ENCODE measurements around the gene SUGT1. TPM values are rescaled to one million over a fixed set of nuclear protein-coding genes. Genes with fewer than 3 reads are reported as not detected.
"Not testable (repeated sequence)": the region's sequence is repeated elsewhere in the genome, so short reads cannot be mapped to it uniquely, and the experiment has no call there.

The SUGT1 gene
- total RNA-seq, 2 experiments from 2014 or later = 42.8 to 51.8 TPM

DNA sequence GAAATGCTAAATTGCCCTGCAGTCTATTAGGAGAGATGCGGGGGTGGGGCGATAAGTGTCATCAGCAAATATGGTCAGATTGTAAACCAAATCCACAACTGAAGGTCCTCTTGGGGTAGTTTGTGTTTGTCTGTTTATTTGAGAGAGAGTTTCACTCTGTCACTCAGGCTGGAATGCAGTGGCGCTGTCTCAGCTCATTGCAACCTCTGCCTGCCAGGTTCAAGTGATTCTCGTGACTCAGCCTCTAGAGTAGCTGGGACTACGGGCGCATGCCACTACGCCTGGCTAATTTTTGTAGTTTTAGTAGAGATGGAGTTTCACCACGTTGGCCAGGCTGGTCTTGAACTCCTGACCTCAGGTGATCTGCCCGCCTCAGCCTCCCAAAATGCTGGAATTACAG is 33.2 kb downstream of the SUGT1 start:
- peaks cover 38% of the 10 kb centered on the region for H3K36me3 Mint-ChIP-seq
- ATAC-seq; H3K9me3 Mint-ChIP-seq (ENCODE audit: low read depth); H3K4me3 Mint-ChIP-seq; H3K4me1 Mint-ChIP-seq; H3K27ac Mint-ChIP-seq; H3K27me3 Mint-ChIP-seq; DNase-seq; CTCF ChIA-PET: not testable (repeated sequence)

DNA sequence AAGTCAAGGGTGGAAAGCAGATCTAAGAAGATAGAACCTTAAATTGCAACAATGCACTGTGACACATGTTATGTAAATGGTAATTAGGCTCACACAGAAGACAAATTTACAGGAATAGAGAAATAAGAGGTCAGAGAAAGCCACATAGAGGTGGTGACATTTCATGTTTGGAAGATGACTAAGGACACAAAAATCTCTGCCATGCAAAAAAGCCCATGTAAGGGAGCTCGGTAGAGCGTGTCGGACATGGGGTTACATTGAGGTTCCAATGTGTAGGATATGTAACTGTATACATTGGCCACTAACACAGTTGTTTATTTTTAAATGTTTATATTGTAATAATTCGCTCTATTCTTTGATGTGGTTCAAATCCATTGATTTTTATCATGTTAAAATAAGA is 33.7 kb downstream of the SUGT1 start:
- Mint-ChIP-seq H3K4me1 (no peaks in the 10 kb centered on the region), H3K27ac (no peak overlapping the region), H3K27me3 (no peaks in the 10 kb centered on the region), H3K9me3 (ENCODE audit: low read depth) (no peaks in the 10 kb centered on the region), H3K4me3 (no peak overlapping the region), H3K36me3 (peaks cover 40% of the 10 kb centered on the region)
- ATAC-seq (no peak), DNase-seq (no peak)
- CTCF ChIA-PET = interaction anchor here (0.6 kb wide), 1 partner anchor 13 kb away, joined by 3 read pairs; no protein-coding TSS in a partner anchor

DNA sequence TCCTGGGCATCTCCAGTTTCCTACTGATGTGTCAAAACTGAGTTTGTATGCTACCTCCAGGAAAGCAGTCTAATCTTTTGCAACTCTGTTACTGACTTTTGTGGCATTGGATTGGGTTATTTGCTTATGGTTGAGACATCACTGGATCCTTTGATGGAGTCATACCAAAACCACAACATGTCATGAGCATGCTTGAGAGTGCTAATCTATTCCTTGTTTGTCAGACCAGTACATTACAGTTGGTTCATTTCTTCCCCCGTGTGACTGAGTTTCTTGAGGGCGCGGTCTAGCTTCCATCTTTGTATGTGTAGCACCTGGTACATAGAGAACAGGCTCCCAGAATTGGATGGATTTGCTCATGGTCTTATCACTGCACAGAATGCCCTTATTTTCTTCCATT is 43.2 kb downstream of the SUGT1 start:
- no peaks in the 10 kb centered on the region for H3K27me3 Mint-ChIP-seq
- peaks cover 9% of the 10 kb centered on the region for H3K4me1 Mint-ChIP-seq
- CTCF ChIA-PET = no interaction called here
- peak overlapping the region; percentile 41 for H3K27ac Mint-ChIP-seq
- H3K36me3 Mint-ChIP-seq = peaks cover 5% of the 10 kb centered on the region
- H3K9me3 Mint-ChIP-seq (ENCODE audit: low read depth) = no peaks in the 10 kb centered on the region
- no peak overlapping the region for H3K4me3 Mint-ChIP-seq
- DNase-seq (peak; percentile 48), ATAC-seq (peak; percentile 75)

DNA sequence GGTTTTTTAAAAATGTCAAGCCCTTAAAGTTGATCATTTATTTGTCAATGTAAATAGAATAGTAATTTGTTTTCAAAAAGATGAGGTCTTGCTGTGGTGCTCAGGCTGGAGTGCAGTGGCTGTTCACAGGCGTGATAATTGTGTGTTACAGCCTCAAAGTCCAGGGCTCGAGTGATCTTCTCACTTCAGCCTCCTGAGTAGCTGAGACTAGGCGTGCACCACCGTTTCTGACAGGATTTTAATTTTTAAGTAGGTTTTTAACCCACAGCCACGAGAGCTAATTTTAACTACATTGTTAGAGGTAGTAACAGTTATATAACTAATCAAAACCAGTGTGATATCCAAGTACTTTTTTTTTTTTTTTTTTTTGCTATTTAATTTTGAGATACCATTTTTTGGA is 43.9 kb downstream of the SUGT1 start:
- Mint-ChIP-seq H3K27me3 (no peaks in the 10 kb centered on the region), H3K36me3 (peaks cover 3% of the 10 kb centered on the region)
- CTCF ChIA-PET = no interaction called here

DNA sequence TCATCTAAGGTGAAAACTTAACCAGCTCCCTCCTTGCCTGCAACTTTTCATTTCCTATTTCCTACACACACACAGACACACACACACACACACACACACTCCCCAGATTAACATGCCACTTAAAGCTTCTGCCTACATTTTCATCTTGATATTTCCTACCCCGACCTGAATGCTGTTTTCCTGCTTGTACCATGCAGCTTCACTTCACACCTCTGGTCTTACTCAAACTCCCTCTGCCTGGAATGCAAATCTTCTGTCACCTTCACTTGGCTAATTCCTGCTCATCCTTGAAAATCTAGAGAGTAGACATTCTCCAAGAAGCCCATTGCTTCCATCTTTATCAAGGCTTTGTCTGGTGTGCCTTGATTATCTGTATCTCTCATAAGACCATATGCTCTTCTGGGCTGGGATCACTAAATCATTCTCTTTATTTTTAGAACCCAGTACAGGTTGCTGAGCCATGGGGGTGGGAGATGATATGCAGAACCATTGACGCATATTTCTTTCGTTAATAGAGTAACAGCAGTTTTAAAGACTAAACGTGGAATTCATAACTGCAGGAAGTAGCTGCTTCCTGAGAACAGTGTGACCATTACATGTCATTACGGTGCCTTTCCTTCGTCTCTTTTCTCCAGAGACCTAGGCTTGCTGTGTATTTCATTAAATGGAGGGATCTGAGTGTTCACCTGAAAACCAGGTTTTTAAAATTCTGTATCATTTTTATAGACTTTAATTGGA is 49.3 kb downstream of the SUGT1 start:
- Mint-ChIP-seq H3K27ac (no peak overlapping the region), H3K9me3 (ENCODE audit: low read depth) (no peaks in the 10 kb centered on the region), H3K4me3 (no peak overlapping the region), H3K36me3 (no peaks in the 10 kb centered on the region), H3K27me3 (no peaks in the 10 kb centered on the region), H3K4me1 (no peaks in the 10 kb centered on the region)
- DNase-seq (no peak), ATAC-seq (no peak)
- CTCF ChIA-PET = no interaction called here

More for the DNA sequence above, 43.9 kb downstream of the SUGT1 start:
- H3K27ac Mint-ChIP-seq = no peak overlapping the region
- peaks cover 9% of the 10 kb centered on the region for H3K4me1 Mint-ChIP-seq
- no peaks in the 10 kb centered on the region for H3K9me3 Mint-ChIP-seq (ENCODE audit: low read depth)
- H3K4me3 Mint-ChIP-seq = no peak overlapping the region
- ATAC-seq (no peak), DNase-seq (no peak)

DNA sequence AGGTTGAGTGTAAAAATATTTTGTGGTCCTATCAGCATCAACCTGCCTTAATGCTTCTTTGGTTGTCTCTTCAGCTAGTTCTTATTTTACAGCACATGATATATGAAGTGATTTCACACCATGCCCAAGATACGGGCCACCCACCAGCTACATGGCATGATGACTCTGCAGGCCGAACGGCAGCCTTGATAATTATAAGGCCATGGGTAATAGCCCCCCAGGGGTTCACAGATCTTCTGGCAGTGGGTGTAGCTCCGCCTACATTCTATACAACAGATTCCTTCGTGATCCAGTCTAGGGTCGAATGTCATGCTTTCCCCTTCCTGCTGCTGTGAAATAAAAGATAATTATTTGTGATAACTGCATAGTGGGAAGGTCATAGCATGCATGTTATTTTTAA is 50.8 kb downstream of the SUGT1 start:
- no peak overlapping the region for H3K27ac Mint-ChIP-seq
- H3K36me3 Mint-ChIP-seq = no peaks in the 10 kb centered on the region
- no peaks in the 10 kb centered on the region for H3K9me3 Mint-ChIP-seq (ENCODE audit: low read depth)
- no peak for ATAC-seq
- CTCF ChIA-PET = no interaction called here
- no peak for DNase-seq
- no peaks in the 10 kb centered on the region for H3K4me1 Mint-ChIP-seq
- H3K4me3 Mint-ChIP-seq = no peak overlapping the region
- H3K27me3 Mint-ChIP-seq = no peaks in the 10 kb centered on the region

DNA sequence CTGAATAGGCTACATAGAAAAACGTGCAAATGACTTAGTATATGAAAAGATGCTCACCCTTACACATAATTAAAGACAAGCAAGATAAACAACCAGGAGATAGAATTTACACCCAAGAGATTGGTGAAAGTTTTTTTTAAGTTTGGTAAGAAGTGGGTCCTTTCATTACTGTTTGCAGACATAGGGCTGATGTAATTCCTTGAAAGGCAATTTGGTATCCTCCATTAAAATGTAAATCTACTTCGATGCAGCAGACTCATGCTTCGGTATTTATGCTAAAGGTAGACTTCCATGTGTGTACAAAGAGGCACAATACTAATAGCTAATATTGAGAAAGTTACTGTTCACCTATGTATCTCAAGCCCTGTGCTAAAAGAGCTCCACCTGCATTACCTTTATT is 53.4 kb downstream of the SUGT1 start:
- ATAC-seq (no peak), DNase-seq (no peak)
- no peaks in the 10 kb centered on the region for H3K9me3 Mint-ChIP-seq (ENCODE audit: low read depth)
- H3K4me3 Mint-ChIP-seq = no peak overlapping the region
- H3K27ac Mint-ChIP-seq = no peak overlapping the region
- no peaks in the 10 kb centered on the region for H3K4me1 Mint-ChIP-seq
- no peaks in the 10 kb centered on the region for H3K36me3 Mint-ChIP-seq
- H3K27me3 Mint-ChIP-seq = no peaks in the 10 kb centered on the region
- CTCF ChIA-PET = no interaction called here

DNA sequence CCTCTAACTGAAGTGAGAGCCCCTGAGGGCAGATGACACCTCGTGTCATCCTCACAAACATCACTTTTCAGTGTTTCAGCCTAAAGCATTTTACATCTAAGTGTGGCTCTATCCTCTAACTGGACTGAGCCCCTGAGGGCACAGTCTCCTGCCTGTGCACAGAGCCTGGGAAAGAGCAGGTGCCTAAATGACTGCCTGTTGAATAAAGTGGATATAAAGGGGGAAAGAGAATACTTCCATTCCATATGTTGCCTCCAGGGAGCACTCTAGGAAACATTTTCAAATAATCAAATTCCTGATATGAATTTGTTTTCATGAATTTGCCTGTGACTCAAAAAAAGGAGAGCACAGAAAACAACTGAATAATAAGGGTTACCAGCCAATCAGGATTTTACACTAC is 54.7 kb downstream of the SUGT1 start:
- Mint-ChIP-seq H3K9me3 (ENCODE audit: low read depth) (no peaks in the 10 kb centered on the region), H3K27me3 (no peaks in the 10 kb centered on the region), H3K27ac (no peak overlapping the region), H3K4me1 (no peaks in the 10 kb centered on the region), H3K36me3 (no peaks in the 10 kb centered on the region), H3K4me3 (no peak overlapping the region)
- CTCF ChIA-PET = no interaction called here
- ATAC-seq (no peak), DNase-seq (no peak)

DNA sequence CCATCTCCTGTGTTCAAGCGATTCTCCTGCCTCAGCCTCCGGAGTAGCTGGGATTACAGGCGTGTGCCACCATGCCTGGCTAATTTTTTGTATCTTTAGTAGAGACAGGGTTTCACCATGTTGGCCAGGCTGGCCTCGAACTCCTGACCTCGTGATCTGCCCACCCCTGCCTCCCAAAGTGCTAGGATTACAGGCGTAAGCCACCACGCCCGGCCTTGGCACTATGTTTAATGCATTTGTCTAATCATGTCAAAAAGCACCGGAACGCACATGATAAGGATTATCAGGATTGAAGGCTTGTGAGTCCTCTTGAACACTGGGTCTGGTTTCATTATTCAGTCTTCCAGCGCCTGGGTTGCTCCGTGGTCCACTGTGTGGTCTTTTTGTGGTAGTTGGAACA is 55.6 kb downstream of the SUGT1 start:
- ATAC-seq; H3K9me3 Mint-ChIP-seq (ENCODE audit: low read depth); CTCF ChIA-PET; H3K27me3 Mint-ChIP-seq; H3K36me3 Mint-ChIP-seq; DNase-seq; H3K4me1 Mint-ChIP-seq; H3K4me3 Mint-ChIP-seq; H3K27ac Mint-ChIP-seq: not testable (repeated sequence)

DNA sequence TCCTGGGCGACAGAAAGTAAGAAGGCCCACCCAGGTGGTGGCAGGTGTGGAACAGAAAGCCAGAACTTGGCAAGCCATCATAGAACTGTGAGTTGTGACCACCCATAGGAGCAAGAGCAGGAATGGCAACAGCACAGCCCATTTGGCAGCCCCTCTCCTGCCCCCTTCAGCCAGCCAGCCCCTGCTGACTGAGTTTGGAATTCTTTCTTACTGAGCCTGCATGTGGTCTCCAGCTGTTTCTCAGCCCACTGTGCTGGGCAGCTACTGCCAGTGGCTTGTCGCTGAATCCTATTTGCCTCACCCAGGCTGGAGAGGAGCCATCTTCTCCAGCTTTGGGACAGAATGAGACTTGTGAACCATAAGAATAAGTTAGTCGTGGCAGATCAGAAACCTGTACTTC is 58.6 kb downstream of the SUGT1 start:
- ATAC-seq = no peak
- H3K36me3 Mint-ChIP-seq = no peaks in the 10 kb centered on the region

DNA sequence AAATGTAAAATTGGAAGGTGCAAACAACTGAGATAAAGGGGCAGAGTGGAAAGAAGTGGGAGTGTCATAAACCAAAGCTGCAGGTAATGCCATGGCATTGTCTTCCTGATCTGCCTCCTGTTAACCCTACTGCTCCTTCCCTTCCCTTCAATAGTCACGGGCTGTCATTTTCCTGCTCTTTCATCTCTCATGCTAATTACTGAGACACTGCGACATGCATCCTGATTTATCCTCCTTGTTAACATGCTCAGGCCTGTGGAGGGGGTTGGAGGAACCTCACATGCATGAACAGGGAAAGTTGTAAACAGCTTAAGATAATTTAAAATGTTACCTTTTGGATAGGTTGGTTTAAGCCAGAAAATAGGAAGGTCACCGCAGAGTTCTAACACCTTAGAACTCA is 59.7 kb downstream of the SUGT1 start:
- ATAC-seq = no peak
- H3K27me3 Mint-ChIP-seq = peaks cover 14% of the 10 kb centered on the region
- no peak for DNase-seq
- H3K36me3 Mint-ChIP-seq = no peaks in the 10 kb centered on the region
- CTCF ChIA-PET = no interaction called here
- H3K4me1 Mint-ChIP-seq = no peaks in the 10 kb centered on the region
- no peak overlapping the region for H3K27ac Mint-ChIP-seq
- H3K9me3 Mint-ChIP-seq (ENCODE audit: low read depth) = no peaks in the 10 kb centered on the region
- H3K4me3 Mint-ChIP-seq = no peak overlapping the region

More for the DNA sequence above, 58.6 kb downstream of the SUGT1 start:
- H3K27ac Mint-ChIP-seq = no peak overlapping the region
- H3K9me3 Mint-ChIP-seq (ENCODE audit: low read depth) = no peaks in the 10 kb centered on the region
- CTCF ChIA-PET = no interaction called here
- no peak overlapping the region for H3K4me3 Mint-ChIP-seq
- H3K27me3 Mint-ChIP-seq = peaks cover 14% of the 10 kb centered on the region
- DNase-seq = no peak
- H3K4me1 Mint-ChIP-seq = no peaks in the 10 kb centered on the region

DNA sequence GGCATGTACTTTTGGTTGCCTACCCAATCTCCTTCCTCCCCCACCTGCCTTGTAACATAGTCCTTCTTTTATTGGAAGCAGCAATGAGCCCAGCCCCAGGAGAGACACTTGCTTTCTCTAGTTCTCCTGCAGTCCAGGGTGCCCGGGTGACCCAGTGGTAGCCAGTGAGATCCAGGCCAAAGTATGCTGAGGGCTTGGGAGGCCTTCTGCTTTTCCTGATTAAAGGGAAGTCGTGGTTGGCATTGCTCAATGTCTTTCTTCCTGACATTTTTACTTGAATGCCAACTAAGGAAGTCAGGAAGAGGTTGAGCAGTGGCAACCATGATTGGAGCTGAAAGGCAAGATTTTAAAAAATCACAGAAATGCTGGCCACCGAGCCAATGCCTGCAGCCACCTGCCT is 61.3 kb downstream of the SUGT1 start:
- Mint-ChIP-seq H3K36me3 (no peaks in the 10 kb centered on the region), H3K9me3 (ENCODE audit: low read depth) (no peaks in the 10 kb centered on the region), H3K4me3 (no peak overlapping the region), H3K4me1 (no peaks in the 10 kb centered on the region), H3K27ac (no peak overlapping the region), H3K27me3 (peaks cover 25% of the 10 kb centered on the region)
- DNase-seq (no peak), ATAC-seq (no peak)
- CTCF ChIA-PET = no interaction called here

DNA sequence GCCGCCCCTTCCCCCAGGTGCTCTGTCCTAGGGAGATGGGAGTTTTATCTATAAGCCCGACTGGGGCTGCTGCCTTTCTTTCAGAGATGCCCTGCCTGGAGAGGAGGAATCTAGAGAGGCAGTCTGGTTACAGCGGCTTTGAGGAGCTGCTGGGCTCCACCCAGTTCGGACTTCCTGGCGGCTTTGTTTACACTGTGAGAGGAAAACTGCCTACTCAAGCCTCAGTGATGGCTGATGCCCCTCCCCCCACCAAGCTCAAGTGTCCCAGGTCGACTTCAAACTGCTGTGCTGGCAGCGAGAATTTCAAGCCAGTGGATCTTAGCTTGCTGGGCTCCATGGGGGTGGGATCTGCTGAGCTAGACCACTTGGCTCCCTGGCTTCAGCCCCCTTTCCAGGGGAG is 68.3 kb downstream of the SUGT1 start:
- DNase-seq; H3K9me3 Mint-ChIP-seq (ENCODE audit: low read depth); ATAC-seq; CTCF ChIA-PET; H3K4me1 Mint-ChIP-seq; H3K4me3 Mint-ChIP-seq; H3K36me3 Mint-ChIP-seq; H3K27ac Mint-ChIP-seq: not testable (repeated sequence)
- H3K27me3 Mint-ChIP-seq = peaks cover 18% of the 10 kb centered on the region

DNA sequence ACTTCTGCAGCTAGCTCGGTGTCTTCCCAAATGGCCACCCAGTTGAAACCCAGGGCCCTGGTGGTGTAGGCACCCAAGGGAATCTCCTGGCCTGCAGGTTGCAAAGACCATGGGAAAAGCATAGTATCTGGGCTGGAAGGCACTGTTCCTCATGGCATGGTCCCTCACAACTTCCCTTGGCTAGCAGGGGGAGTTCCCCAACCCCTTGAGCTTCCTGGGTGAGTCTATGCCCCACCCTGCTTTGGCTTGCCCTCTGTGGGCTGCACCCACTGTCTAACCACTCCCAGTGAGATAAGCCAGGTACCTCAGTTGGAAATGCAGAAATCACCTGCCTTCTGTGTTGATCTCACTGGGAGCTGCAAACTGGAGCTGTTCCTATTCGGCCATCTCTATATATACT is 68.7 kb downstream of the SUGT1 start:
- DNase-seq; H3K27ac Mint-ChIP-seq; H3K36me3 Mint-ChIP-seq; H3K9me3 Mint-ChIP-seq (ENCODE audit: low read depth); H3K4me1 Mint-ChIP-seq; H3K4me3 Mint-ChIP-seq; CTCF ChIA-PET; ATAC-seq: not testable (repeated sequence)
- H3K27me3 Mint-ChIP-seq = peaks cover 16% of the 10 kb centered on the region

DNA sequence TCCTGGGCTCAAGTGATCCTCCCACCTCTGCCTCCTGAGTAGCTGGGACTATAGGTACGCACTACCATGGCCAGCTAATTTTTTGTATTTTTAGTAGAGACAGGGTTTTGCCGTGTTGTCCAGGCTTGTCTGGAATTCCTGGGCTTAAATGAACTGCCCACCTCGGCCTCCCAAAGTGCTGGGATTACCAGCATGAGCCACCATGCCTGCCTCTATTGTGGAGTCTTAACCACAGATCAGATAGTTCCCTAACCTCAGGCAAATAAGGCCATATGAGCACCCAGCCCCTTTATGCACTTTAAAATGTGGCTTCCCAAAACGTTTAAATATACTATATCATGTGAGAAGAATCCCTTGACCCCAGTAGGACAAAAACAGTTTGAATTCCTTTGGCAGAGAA is 70.5 kb downstream of the SUGT1 start:
- Mint-ChIP-seq H3K27ac (no peak overlapping the region), H3K27me3 (peaks cover 15% of the 10 kb centered on the region), H3K4me3 (no peak overlapping the region), H3K9me3 (ENCODE audit: low read depth) (no peaks in the 10 kb centered on the region), H3K36me3 (no peaks in the 10 kb centered on the region), H3K4me1 (no peaks in the 10 kb centered on the region)
- CTCF ChIA-PET = no interaction called here
- ATAC-seq (no peak), DNase-seq (no peak)
